ENCODE data around the gene RARS2.
"Not testable (repeated sequence)": the region's sequence is repeated elsewhere in the genome, so short reads cannot be mapped to it uniquely, and the experiment has no call there.

RARS2 gene

GRCh38 chr6:87518453-87518852, 71.3 kb downstream of the RARS2 start:
- no peak for DNase-seq (ENCODE audit: low read depth, low spot score)
- H3K27ac ChIP-seq, result no peak overlapping the region

GRCh38 chr6:87514831-87515230, 75.0 kb downstream of the RARS2 start:
- no peak for DNase-seq (ENCODE audit: low read depth, low spot score)
- H3K27ac ChIP-seq, result no peak overlapping the region

- no peak overlapping the region for H3K27ac ChIP-seq
- no peak for DNase-seq (ENCODE audit: low read depth, low spot score)
Observed at GRCh38 chr6:87504441-87504840, 85.3 kb downstream of the RARS2 start.

GRCh38 chr6:87501809-87502572, 87.8 kb downstream of the RARS2 start:
- DNase-seq (ENCODE audit: low read depth, low spot score), result no peak
- no peak overlapping the region for H3K27ac ChIP-seq

- DNase-seq (ENCODE audit: low read depth, low spot score), result no peak
- no peak overlapping the region for H3K27ac ChIP-seq
Observed at GRCh38 chr6:87498048-87498447, 91.7 kb downstream of the RARS2 start.

- no peak for DNase-seq (ENCODE audit: low read depth, low spot score)
Observed at GRCh38 chr6:87494761-87495422, 94.9 kb downstream of the RARS2 start.

GRCh38 chr6:87489326-87489725, 100.5 kb downstream of the RARS2 start:
- DNase-seq (ENCODE audit: low read depth, low spot score); H3K27ac ChIP-seq: not testable (repeated sequence)

More at GRCh38 chr6:87494761-87495422, 94.9 kb downstream of the RARS2 start:
- no peak overlapping the region for H3K27ac ChIP-seq

- H3K27ac ChIP-seq, result no peak overlapping the region
- no peak for DNase-seq (ENCODE audit: low read depth, low spot score)
Observed at GRCh38 chr6:87487555-87487954, 102.2 kb downstream of the RARS2 start.

GRCh38 chr6:87484491-87484890, 105.3 kb downstream of the RARS2 start:
- peak overlapping the region; percentile 65 for H3K27ac ChIP-seq

GRCh38 chr6:87483929-87484328, 105.9 kb downstream of the RARS2 start:
- H3K27ac ChIP-seq, result peak overlapping the region; percentile 65
- no peak for DNase-seq (ENCODE audit: low read depth, low spot score)

More at GRCh38 chr6:87484491-87484890, 105.3 kb downstream of the RARS2 start:
- no peak for DNase-seq (ENCODE audit: low read depth, low spot score)

- no peak for DNase-seq (ENCODE audit: low read depth, low spot score)
- H3K27ac ChIP-seq, result no peak overlapping the region
Observed at GRCh38 chr6:87482366-87482765, 107.4 kb downstream of the RARS2 start.

GRCh38 chr6:87481931-87482330, 107.9 kb downstream of the RARS2 start:
- H3K27ac ChIP-seq, result no peak overlapping the region
- DNase-seq (ENCODE audit: low read depth, low spot score), result no peak

- no peak for DNase-seq (ENCODE audit: low read depth, low spot score)
Observed at GRCh38 chr6:87473419-87473903, 116.3 kb downstream of the RARS2 start.

GRCh38 chr6:87472525-87473418, 117.0 kb downstream of the RARS2 start, which contains the start of gene SLC35A1:
TSS of gene SLC35A1 (plus strand) at chr6:87472974. CDS start at chr6:87473004, 30 bp downstream.
- H3K27ac ChIP-seq, result peak within 1 kb of the TSS; percentile 86
- DNase-seq (ENCODE audit: low read depth, low spot score), result no peak

More at GRCh38 chr6:87473419-87473903, 116.3 kb downstream of the RARS2 start:
- H3K27ac ChIP-seq, result peak overlapping the region; percentile 86

GRCh38 chr6:87465051-87465450, 124.7 kb downstream of the RARS2 start:
- no peak overlapping the region for H3K27ac ChIP-seq
- no peak for DNase-seq (ENCODE audit: low read depth, low spot score)

Data from epithelial cell of prostate (primary cell).